HEK293 (cell line): ENCODE measurements around the gene FNTB.

Experiments used
- ZNF19 ChIP-seq: fragments of 450-650 bp; formaldehyde crosslinking; IDR thresholded peaks from 2 replicates; pipeline ENCODE4; 2016; ENCODE audit warnings: missing biosample characterization, missing genetic modification characterization, low read depth
- ZNF274 ChIP-seq, 2 experiments: fragments of 200-500 bp in 1 of 2; fragments of 450-650 bp in 1 of 2; sonication (Bioruptor generic) in 1 of 2; formaldehyde crosslinking in 1 of 2; IDR thresholded peaks; 2 replicates each; pipeline versions ENCODE4 v1.5.1 to v1.6.1; 2014 to 2016; ENCODE audit warnings: borderline replicate concordance in 1 of 2, inconsistent platforms in 1 of 2, low read length in 1 of 2, missing biosample characterization in 1 of 2, missing genetic modification characterization in 1 of 2
- ZNF341 ChIP-seq: fragments of 450-650 bp; formaldehyde crosslinking; IDR thresholded peaks from 2 replicates; pipeline ENCODE4; 2016; ENCODE audit warnings: low read depth, missing biosample characterization, missing genetic modification characterization
- TF ChIP-seq, protein P1 (sequence below): fragments of 450-650 bp; formaldehyde crosslinking; IDR thresholded peaks from 2 replicates; pipeline ENCODE4 v1.5.1; 2016; ENCODE audit warnings: missing biosample characterization, missing genetic modification characterization

DNA sequence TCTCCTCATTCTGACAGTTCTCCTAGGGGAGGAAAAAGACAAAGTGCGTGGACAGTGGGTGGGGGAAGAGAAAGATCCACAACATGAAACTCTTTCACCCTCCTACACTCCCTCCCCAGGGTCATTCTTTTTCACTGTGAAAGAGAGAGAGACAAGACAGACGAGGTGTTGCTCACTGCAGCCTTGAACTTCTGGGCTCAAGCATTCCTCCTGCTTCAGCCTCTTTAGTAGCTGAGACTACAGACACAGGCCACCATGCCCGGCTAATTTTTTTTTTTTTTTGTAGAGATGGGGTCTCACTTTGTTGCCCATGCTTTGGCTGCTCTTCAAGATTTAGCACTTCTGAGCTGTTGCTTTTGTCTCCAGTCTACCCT, 46.9 kb upstream of the FNTB start:
- TF ChIP-seq ZNF274 (IDR thresholded peaks at IDR 0.05; ENCODE audit: low read length) (no peak), ZNF274 (tag by site-specific recombination; IDR thresholded peaks at IDR 0.05; ENCODE audit: borderline replicate concordance) (no peak), ZNF341 (no peak), ZNF19 (tag by site-specific recombination) (no peak)
- TF ChIP-seq, protein P1, sequence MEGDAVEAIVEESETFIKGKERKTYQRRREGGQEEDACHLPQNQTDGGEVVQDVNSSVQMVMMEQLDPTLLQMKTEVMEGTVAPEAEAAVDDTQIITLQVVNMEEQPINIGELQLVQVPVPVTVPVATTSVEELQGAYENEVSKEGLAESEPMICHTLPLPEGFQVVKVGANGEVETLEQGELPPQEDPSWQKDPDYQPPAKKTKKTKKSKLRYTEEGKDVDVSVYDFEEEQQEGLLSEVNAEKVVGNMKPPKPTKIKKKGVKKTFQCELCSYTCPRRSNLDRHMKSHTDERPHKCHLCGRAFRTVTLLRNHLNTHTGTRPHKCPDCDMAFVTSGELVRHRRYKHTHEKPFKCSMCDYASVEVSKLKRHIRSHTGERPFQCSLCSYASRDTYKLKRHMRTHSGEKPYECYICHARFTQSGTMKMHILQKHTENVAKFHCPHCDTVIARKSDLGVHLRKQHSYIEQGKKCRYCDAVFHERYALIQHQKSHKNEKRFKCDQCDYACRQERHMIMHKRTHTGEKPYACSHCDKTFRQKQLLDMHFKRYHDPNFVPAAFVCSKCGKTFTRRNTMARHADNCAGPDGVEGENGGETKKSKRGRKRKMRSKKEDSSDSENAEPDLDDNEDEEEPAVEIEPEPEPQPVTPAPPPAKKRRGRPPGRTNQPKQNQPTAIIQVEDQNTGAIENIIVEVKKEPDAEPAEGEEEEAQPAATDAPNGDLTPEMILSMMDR, result no peak
